GM19351 (cell line): ENCODE data around the gene BCAS3.
"Not testable (repeated sequence)": the region's sequence is repeated elsewhere in the genome, so short reads cannot be mapped to it uniquely, and the experiment has no call there.

Source experiments
- ATAC-seq: cut with Tn5 transposase; IDR thresholded peaks from one replicate; pipeline ENCODE4 v1.9.1; 2021; ENCODE audit warnings: mild to moderate bottlenecking, moderate library complexity; ENCODE audit not compliant: unreplicated experiment

Gene BCAS3

GRCh38 chr17:60916043-60916442 is 238.4 kb downstream of the BCAS3 start:
- no peak for ATAC-seq

GRCh38 chr17:60920107-60920506 is 242.5 kb downstream of the BCAS3 start:
- no peak for ATAC-seq

GRCh38 chr17:60923000-60923399 is 245.3 kb downstream of the BCAS3 start:
- no peak for ATAC-seq

GRCh38 chr17:60926466-60927183 is 249.0 kb downstream of the BCAS3 start:
- no peak for ATAC-seq

GRCh38 chr17:60933739-60934138 is 256.1 kb downstream of the BCAS3 start:
- no peak for ATAC-seq

- no peak for ATAC-seq
Observed at GRCh38 chr17:60934723-60935122, 257.1 kb downstream of the BCAS3 start.

- ATAC-seq = not testable (repeated sequence)
Observed at GRCh38 chr17:60935991-60936390, 258.3 kb downstream of the BCAS3 start.

- ATAC-seq = no peak
Observed at GRCh38 chr17:60939318-60939717, 261.7 kb downstream of the BCAS3 start.

GRCh38 chr17:60941028-60941427 is 263.4 kb downstream of the BCAS3 start:
- ATAC-seq = no peak

GRCh38 chr17:60941571-60941970 is 263.9 kb downstream of the BCAS3 start:
- no peak for ATAC-seq

GRCh38 chr17:60944751-60945150 is 267.1 kb downstream of the BCAS3 start:
- ATAC-seq = no peak

GRCh38 chr17:60947100-60947499 is 269.4 kb downstream of the BCAS3 start:
- ATAC-seq = no peak

- no peak for ATAC-seq
Observed at GRCh38 chr17:60947543-60947942, 269.9 kb downstream of the BCAS3 start.

- no peak for ATAC-seq
Observed at GRCh38 chr17:60952747-60953146, 275.1 kb downstream of the BCAS3 start.

- no peak for ATAC-seq
Observed at GRCh38 chr17:60959011-60959410, 281.4 kb downstream of the BCAS3 start.

GRCh38 chr17:60959696-60960095 is 282.0 kb downstream of the BCAS3 start:
- no peak for ATAC-seq

GRCh38 chr17:60960398-60961065 is 282.9 kb downstream of the BCAS3 start:
- no peak for ATAC-seq

GRCh38 chr17:60964160-60964559 is 286.5 kb downstream of the BCAS3 start:
- ATAC-seq = no peak

- ATAC-seq = no peak
Observed at GRCh38 chr17:60968266-60968665, 290.6 kb downstream of the BCAS3 start.

GRCh38 chr17:60969500-60970037 is 291.9 kb downstream of the BCAS3 start:
- ATAC-seq = no peak

- ATAC-seq = no peak
Observed at GRCh38 chr17:60970741-60971140, 293.1 kb downstream of the BCAS3 start.
